Left lobe of liver (tissue), 2 donors: Measurements from ENCODE around the gene DAGLA. TPM values are rescaled to one million over a fixed set of nuclear protein-coding genes. Genes with fewer than 3 reads are reported as not detected.

Experiments
- ATAC-seq: fragments of 200-7000 bp; cut with Tn5 transposase; one replicate; pipeline ENCODE4 v1.9.1; 2020; ENCODE audit warnings: mild to moderate bottlenecking, moderate library complexity
- DNase-seq: peaks from one replicate; pipeline ENCODE4 v3.0.0-alpha.2; 2020; ENCODE audit warnings: low spot score
- total RNA-seq: library from RNA; stranded (reverse); gene quantifications from one replicate; pipeline ENCODE4 v1.2.1, GENCODE V29; 2021
- donor health status: DM: no; HTN: no; CAD: no; lungs with moderate emphysema.
- donor health status: DM: no; HTN: yes; CAD: no.

The DAGLA gene
- total RNA-seq, 1 donor from 2014 or later = 0.35 TPM

DNA sequence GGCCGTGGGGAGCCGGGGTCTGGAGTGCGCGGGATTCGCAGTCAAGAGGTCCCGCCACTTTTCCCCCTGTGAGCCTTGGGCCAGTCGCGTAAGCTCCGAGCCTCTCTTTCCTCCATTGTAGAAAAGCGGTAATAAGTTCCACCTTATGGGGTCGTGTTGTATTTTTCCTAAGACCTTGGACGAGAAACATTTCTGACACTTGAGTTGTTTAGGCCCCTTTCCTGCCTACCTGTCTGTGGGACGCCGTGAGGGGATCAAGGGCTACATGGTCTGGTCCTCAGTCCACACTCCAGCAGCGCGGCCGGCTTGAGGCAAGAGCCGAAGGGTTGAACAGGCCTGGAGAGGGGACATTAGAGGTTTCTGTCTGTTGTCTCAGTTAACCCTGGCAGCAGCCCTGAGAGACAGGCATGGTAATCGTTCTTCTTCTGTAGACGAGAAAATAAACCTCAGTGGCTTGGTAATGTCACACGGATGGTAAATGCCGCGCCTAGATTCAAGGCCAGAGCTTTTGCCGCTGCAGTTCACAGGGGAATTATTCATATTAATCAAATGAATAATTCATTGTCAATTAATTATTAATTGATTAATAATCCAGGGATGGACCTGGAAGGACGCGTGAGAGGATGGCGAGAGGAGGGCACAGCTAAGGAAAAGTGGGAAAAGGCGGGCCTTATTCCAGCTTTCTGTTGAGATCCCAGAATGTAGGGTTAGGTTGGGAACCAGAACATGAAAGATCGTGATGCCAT lies 113.1 kb downstream of the DAGLA start:
- no peak for ATAC-seq
- DNase-seq = no peak

DNA sequence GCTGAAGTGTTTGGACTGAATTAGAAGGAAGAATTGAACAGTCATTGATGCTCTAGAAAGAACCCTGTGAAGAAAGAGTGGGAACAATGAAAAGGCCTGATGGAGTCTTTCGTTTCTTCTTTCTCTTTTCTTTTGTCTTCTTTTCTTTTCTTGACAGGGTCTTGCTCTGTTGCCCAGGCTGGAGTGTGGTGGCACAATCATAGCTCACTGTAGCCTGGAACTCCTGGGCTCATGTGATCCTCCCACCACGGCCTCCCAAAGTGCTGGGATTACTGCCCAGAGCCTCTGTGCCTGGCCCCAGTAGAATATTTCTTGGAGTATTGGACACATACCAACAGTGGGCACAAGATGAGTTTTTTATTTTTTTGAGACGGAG lies 113.6 kb downstream of the DAGLA start:
- DNase-seq (no peak), ATAC-seq (no peak)

DNA sequence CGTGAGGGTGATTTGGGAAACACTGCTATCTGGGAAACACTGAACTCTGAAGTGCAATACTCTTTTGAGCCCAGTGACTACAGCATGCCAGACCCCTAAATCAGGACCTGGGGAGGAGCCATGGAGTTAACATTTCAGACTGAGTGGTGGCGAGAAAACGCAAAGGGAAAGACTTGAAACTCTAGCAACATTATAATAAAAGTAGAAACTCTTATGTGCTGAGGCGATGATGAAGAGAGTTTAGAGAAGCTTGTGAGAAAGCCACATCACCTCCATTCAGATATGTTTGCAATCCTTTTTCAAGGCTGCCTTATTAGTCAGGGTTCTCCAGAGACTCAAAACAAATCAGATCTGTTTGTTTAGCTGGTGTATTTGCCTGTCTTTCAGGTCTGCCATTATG lies 114.4 kb downstream of the DAGLA start:
- DNase-seq (no peak), ATAC-seq (no peak)

DNA sequence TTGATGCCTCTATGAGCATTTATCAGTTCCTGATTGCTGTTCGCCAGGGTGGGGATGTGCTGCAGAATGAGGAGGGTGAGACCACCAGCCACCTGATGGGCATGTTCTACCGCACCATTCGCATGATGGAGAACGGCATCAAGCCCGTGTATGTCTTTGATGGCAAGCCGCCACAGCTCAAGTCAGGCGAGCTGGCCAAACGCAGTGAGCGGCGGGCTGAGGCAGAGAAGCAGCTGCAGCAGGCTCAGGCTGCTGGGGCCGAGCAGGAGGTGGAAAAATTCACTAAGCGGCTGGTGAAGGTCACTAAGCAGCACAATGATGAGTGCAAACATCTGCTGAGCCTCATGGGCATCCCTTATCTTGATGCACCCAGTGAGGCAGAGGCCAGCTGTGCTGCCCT lies 115.3 kb downstream of the DAGLA start:
- ATAC-seq = no peak
- no peak for DNase-seq

DNA sequence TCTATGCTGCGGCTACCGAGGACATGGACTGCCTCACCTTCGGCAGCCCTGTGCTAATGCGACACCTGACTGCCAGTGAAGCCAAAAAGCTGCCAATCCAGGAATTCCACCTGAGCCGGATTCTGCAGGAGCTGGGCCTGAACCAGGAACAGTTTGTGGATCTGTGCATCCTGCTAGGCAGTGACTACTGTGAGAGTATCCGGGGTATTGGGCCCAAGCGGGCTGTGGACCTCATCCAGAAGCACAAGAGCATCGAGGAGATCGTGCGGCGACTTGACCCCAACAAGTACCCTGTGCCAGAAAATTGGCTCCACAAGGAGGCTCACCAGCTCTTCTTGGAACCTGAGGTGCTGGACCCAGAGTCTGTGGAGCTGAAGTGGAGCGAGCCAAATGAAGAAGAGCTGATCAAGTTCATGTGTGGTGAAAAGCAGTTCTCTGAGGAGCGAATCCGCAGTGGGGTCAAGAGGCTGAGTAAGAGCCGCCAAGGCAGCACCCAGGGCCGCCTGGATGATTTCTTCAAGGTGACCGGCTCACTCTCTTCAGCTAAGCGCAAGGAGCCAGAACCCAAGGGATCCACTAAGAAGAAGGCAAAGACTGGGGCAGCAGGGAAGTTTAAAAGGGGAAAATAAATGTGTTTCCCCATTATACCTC lies 115.8 kb downstream of the DAGLA start:
- ATAC-seq (no peak), DNase-seq (no peak)

Other genes starting within 250 kb of the DAGLA start
- not detected for gene LRRC10B, start 171.6 kb upstream of the DAGLA start, total RNA-seq
- gene SYT7, start 99.3 kb upstream of the DAGLA start, total RNA-seq = 65.6 TPM
- 15.9 TPM for gene MYRF, start 72.2 kb downstream of the DAGLA start, total RNA-seq
- 58.5 TPM for gene TMEM258, start 112.2 kb downstream of the DAGLA start, total RNA-seq
- 5.1 TPM for gene FEN1, start 112.5 kb downstream of the DAGLA start, total RNA-seq
- gene FADS1, start 136.6 kb downstream of the DAGLA start, total RNA-seq = 34.6 TPM
- 113 TPM for gene FADS2, start 147.9 kb downstream of the DAGLA start, total RNA-seq
- 15.0 TPM for gene FADS3, start 211.2 kb downstream of the DAGLA start, total RNA-seq
- 4.0 TPM for gene RAB3IL1, start 237.2 kb downstream of the DAGLA start, total RNA-seq